ENCODE measurements around the gene ZNF107.

DNA sequence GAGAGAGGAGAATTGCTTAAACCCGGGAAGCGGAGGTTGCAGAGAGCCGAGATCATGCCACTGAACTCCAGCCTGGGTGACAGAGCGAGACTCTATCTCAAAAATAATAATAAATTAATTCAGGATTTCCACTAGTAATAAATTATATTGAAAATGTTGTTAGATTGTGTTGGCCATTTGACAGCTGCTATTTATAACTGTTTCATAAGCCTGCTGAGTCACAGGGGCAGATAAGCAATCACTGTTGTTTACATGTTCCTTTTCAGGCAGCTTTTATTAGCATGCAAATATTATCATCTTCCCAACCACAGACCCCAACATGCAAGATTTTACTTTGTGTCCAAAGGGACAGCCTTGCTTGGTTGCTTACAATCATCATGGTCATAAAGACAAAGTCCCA lies 78.7 kb downstream of the ZNF107 start:
- TF ChIP-seq, protein P1, sequence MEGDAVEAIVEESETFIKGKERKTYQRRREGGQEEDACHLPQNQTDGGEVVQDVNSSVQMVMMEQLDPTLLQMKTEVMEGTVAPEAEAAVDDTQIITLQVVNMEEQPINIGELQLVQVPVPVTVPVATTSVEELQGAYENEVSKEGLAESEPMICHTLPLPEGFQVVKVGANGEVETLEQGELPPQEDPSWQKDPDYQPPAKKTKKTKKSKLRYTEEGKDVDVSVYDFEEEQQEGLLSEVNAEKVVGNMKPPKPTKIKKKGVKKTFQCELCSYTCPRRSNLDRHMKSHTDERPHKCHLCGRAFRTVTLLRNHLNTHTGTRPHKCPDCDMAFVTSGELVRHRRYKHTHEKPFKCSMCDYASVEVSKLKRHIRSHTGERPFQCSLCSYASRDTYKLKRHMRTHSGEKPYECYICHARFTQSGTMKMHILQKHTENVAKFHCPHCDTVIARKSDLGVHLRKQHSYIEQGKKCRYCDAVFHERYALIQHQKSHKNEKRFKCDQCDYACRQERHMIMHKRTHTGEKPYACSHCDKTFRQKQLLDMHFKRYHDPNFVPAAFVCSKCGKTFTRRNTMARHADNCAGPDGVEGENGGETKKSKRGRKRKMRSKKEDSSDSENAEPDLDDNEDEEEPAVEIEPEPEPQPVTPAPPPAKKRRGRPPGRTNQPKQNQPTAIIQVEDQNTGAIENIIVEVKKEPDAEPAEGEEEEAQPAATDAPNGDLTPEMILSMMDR (IDR thresholded peaks at IDR 0.05; ENCODE audit: low read depth, low read length, poor library complexity, severe bottlenecking), result no peak
- no peak for TF ChIP-seq EZH2phosphoT487 (IDR thresholded peaks at IDR 0.05; ENCODE audit: borderline replicate concordance, low read length)

Measured in DOHH2 (cell line).